Nephron progenitor cell (in vitro differentiated cells): ENCODE results near the gene C11orf21.

Source experiments
- DNase-seq: peaks from one replicate; pipeline ENCODE4 v3.0.0; 2021
- H3K27ac Mint-ChIP-seq: 2 replicates; pipeline ENCODE4 v1.8.0; 2021; ENCODE audit warnings: mild to moderate bottlenecking, moderate library complexity, mixed read lengths
- H3K27me3 Mint-ChIP-seq: 2 replicates; pipeline ENCODE4 v1.8.0; 2021; ENCODE audit warnings: mild to moderate bottlenecking, low read depth, mixed read lengths; ENCODE audit not compliant: poor library complexity
- H3K36me3 Mint-ChIP-seq: 2 replicates; pipeline ENCODE4 v1.8.0; 2021; ENCODE audit warnings: low read depth, mixed read lengths
- H3K4me1 Mint-ChIP-seq: 2 replicates; pipeline ENCODE4 v1.8.0; 2021; ENCODE audit warnings: mixed read lengths
- H3K4me3 Mint-ChIP-seq: 2 replicates; pipeline ENCODE4 v1.8.0; 2021; ENCODE audit warnings: mild to moderate bottlenecking, moderate library complexity, mixed read lengths
- H3K9me3 Mint-ChIP-seq: 2 replicates; pipeline ENCODE4 v1.8.0; 2021; ENCODE audit warnings: mild to moderate bottlenecking, moderate library complexity, mixed read lengths
- TF ChIP-seq, protein P1 (sequence below): fragments of 200-600 bp; sonication (generic); IDR thresholded peaks from 2 replicates; pipeline ENCODE4 v1.5.0; 2021; ENCODE audit warnings: antibody characterized with exemption

The C11orf21 gene

DNA sequence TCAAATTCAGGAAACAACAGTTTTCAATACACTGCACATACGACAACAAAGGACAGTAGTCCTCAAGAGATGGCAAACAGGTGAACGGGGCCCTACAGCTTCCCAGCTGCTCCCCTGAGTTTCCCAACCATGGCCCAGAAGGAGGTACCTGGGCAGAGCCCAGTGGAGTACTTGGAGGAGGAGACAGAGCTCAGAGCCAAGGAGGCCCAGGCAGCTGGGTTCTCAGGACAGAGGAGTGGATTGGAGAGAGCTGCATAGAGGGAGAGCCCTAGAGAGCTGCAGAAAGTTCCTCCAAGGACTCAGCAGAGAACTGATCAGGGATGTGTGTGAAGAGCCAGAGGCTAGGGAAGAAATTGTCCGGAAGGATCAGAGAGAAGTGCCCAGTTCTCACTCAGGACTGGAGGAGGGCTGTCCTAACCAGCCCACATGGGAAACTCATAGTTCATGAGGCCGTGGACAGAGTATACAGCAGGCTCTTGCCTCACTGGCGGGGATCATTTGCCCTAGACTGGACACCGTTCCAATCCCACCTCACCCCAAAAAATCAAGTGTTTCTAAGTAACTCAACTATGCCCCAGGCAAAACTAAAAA, 23.7 kb downstream of the C11orf21 start:
- TF ChIP-seq, protein P1, sequence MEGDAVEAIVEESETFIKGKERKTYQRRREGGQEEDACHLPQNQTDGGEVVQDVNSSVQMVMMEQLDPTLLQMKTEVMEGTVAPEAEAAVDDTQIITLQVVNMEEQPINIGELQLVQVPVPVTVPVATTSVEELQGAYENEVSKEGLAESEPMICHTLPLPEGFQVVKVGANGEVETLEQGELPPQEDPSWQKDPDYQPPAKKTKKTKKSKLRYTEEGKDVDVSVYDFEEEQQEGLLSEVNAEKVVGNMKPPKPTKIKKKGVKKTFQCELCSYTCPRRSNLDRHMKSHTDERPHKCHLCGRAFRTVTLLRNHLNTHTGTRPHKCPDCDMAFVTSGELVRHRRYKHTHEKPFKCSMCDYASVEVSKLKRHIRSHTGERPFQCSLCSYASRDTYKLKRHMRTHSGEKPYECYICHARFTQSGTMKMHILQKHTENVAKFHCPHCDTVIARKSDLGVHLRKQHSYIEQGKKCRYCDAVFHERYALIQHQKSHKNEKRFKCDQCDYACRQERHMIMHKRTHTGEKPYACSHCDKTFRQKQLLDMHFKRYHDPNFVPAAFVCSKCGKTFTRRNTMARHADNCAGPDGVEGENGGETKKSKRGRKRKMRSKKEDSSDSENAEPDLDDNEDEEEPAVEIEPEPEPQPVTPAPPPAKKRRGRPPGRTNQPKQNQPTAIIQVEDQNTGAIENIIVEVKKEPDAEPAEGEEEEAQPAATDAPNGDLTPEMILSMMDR, result no peak
- peaks cover 5% of the 10 kb centered on the region for H3K36me3 Mint-ChIP-seq
- H3K27me3 Mint-ChIP-seq, result peaks cover 44% of the 10 kb centered on the region
- H3K4me3 Mint-ChIP-seq, result no peak overlapping the region
- peaks cover 4% of the 10 kb centered on the region for H3K4me1 Mint-ChIP-seq
- H3K27ac Mint-ChIP-seq, result no peak overlapping the region
- DNase-seq, result no peak
- peaks cover 46% of the 10 kb centered on the region for H3K9me3 Mint-ChIP-seq

DNA sequence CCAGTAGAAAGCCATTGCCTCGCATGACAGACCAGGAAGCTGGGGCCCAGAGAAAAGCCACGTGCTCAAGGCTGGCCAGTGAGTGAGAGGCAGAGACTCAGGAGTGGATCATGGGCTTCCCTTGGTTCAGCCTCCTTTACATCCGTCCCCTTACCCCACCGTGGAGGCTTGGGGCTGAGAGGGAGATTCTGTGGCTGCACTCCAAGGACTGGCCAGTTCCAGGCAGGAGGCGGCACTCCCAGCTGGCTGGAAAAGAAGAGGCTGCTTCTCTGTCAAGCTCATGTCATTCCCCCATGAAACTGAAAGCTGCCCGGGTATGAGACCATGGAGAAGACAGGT, 24.7 kb downstream of the C11orf21 start:
- Mint-ChIP-seq H3K4me3 (no peak overlapping the region), H3K4me1 (peaks cover 4% of the 10 kb centered on the region), H3K9me3 (peaks cover 39% of the 10 kb centered on the region), H3K27ac (no peak overlapping the region), H3K36me3 (peaks cover 5% of the 10 kb centered on the region), H3K27me3 (peaks cover 47% of the 10 kb centered on the region)
- TF ChIP-seq, protein P1, result no peak
- no peak for DNase-seq

DNA sequence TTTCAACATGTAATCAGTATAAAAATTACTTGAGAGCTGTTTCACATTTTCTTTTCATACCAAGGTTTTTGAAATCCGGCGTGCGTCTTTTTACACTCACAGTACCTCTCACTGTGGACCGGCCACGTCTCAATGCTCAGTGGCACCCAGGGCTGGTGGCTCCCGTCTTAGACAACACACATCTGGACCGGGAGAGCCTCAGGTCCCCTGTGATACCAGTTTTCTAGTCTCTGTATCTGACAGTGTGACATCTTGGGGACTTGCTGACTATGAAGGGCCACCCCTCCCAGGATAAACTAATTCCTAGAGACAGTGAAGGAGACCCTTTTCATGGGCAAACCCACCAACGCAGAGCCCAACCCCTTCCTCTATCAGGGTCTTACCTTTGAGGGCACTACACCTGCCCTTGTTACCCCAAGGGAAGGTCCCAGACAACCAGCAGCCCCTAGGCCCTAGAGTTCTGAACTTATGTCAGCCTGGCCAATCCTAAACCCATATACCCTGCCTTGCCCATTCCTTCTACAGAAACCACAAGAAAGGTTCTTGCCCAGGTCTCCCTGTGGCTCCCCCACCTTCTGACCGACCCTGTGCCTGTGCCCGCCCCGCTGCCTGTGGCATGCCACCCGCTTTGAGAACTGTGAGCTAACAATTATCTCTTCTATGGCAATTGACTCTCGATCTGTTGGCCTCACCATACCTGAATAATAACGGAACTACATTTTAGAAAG, 25.3 kb downstream of the C11orf21 start:
- H3K36me3 Mint-ChIP-seq, result peaks cover 5% of the 10 kb centered on the region
- peaks cover 48% of the 10 kb centered on the region for H3K27me3 Mint-ChIP-seq
- DNase-seq, result no peak

DNA sequence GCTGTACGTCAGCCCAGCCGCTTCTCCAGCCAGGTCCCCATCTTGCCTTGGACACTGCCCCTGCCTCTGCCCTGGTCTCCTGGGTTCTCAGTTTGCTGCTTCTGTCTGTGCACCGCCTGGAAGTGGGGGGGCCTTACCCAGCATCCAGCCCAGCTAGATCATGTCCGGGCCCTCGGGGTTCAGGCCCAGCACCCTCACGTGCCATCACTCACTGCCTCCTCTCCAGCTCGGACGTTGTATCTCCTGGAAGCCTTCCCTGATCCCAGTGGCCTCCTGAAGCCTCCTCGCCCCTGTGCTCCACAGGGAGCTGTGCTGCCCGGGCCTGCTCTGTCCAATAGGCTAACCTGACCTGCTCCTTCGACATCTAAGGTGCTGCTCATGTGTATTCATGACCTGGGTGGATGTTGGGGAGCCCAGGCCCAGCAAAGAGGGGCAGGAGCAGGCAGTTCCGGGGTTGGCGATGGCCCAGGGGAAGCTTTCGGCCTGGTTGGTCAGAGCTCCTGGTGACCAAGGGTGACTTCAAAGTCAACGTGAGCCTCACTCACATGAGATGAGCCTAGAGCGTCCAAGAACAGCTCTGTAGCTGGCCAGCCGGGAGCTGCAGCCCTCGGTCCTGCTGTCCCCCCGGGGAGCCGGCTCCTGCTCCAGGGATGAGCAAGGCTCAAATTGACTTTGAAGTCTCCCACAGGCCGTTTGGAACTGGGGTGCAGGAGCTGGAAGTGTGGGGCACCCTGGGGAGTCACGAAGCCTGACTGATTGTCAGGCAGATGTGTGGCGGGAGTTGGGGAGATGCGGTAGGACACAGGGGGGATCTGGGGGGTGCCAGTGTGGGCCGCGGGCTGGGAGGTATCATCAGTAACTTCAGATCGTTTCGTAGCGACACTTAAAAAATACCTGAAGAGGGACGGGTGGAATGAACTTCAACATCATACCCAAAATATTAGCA, 26.1 kb downstream of the C11orf21 start:
- no peak for DNase-seq
- H3K9me3 Mint-ChIP-seq, result peaks cover 33% of the 10 kb centered on the region
- H3K27me3 Mint-ChIP-seq, result peaks cover 55% of the 10 kb centered on the region

More for the DNA sequence above, 25.3 kb downstream of the C11orf21 start:
- TF ChIP-seq, protein P1, result no peak
- H3K4me1 Mint-ChIP-seq, result peaks cover 4% of the 10 kb centered on the region
- H3K9me3 Mint-ChIP-seq, result peaks cover 34% of the 10 kb centered on the region
- H3K27ac Mint-ChIP-seq, result no peak overlapping the region
- H3K4me3 Mint-ChIP-seq, result no peak overlapping the region

DNA sequence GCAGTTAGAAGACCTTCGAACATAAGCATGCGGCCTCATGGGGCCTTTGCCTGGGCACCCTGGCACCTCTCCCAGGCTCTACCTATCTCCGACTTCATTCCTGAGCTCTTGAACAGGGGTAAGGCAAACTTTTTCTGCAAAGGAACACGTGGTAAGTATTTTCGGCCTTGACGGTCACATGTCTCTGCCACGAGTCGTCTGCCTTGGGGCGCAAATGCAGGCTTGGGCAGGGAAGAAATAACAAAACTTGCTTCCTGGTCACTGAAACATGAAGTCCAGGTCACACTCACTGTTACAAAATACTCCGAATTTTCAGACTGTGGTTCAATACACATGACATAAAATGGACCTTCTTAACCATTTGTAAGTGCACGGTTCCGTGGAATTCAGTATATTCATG, 27.9 kb downstream of the C11orf21 start:
- H3K36me3 Mint-ChIP-seq, result no peaks in the 10 kb centered on the region
- no peak for DNase-seq
- H3K4me3 Mint-ChIP-seq, result no peak overlapping the region
- H3K4me1 Mint-ChIP-seq, result peaks cover 4% of the 10 kb centered on the region
- H3K27me3 Mint-ChIP-seq, result peaks cover 65% of the 10 kb centered on the region
- TF ChIP-seq, protein P1, result no peak
- H3K9me3 Mint-ChIP-seq, result peaks cover 17% of the 10 kb centered on the region
- H3K27ac Mint-ChIP-seq, result no peak overlapping the region

More for the DNA sequence above, 26.1 kb downstream of the C11orf21 start:
- TF ChIP-seq, protein P1, result no peak
- Mint-ChIP-seq H3K36me3 (peaks cover 5% of the 10 kb centered on the region), H3K27ac (no peak overlapping the region), H3K4me1 (peaks cover 4% of the 10 kb centered on the region), H3K4me3 (no peak overlapping the region)
